DLD1 (cell line): ENCODE results near the gene EML1.
"Not testable (repeated sequence)": the region's sequence is repeated elsewhere in the genome, so short reads cannot be mapped to it uniquely, and the experiment has no call there.

Experiments
- in situ Hi-C: cut with HindIII; loops from 2 replicates; pipeline ENCODE4 v1.10.0; 2017; ENCODE audit warnings: low sequenced_read_pairs

EML1 gene

DNA sequence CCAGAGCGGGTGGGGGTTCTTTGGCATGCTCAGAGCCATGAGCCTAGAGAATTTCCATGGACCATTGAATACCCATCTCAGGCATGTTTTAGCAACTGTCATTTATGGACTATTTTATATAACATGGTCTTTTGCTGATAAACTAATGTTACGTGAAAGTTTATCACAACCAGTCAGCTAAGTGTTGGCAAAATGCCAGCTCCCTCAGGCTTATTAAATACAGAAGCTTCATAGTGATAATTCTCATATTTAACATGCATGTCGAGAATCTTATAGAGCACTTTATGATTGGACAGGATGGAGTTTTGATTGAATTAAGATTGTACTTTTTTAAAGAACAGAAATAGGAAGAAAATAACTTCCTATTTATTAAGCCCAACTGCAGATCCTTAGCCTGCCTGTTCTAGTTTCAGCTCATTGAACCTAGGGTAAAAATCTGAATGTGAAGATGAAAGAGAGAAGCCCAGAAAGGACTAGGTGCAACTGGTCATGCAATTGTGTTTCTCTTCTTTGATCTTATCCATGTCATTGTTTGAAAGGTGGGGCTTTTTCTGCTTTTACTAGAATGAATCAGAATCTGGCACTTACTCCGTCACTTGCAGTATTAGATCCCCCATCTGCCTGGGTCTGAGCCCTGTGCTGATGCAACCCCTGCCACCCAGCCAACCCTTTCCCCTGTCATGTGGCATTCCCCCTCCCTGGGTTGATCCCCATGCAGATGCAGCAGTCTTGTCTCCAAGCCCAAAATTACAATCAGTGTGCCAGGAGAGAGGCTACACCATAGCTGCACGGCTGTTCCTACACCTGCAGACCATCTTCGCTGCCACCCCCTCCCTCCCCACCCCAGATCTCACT lies 137.4 kb downstream of the EML1 start:
- in situ Hi-C loops: no loop called here

DNA sequence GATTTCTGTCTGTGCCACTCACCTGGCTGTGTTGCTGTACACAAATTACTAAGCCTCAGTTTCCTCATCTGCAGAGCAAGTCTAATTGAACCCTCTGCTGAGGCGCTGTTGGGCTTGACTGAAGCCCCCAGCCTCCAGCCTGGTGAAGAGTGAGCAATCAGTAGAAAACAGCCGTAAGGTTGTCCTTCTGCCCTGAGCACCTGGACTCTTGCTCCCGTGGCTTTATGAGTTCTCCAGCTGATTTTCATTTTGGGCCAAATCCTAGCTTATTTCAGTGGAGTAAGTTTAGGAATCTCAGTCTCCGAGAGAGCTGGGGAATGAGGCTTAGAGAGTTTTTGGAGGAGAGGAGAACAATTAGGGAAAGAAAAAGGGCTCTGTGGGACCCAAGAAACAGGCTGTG lies 138.1 kb downstream of the EML1 start:
- in situ Hi-C loops: no loop called here

DNA sequence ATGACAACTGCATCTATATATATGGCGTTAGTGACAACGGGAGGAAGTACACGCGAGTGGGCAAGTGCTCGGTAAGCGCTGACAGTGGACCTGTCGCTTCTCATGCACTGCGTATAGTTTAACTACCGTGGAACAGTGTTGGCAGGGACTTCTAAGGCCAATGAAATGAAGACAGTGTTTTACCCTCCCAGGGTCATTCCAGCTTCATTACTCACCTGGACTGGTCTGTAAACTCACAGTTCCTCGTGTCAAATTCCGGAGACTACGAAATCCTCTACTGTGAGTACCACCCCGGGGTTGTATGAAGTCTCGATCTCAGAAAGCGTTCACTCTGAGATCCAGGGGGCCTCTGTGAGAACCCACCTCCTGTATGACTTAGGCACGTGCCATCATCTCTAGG lies 142.8 kb downstream of the EML1 start:
- in situ Hi-C loops: no loop called here

DNA sequence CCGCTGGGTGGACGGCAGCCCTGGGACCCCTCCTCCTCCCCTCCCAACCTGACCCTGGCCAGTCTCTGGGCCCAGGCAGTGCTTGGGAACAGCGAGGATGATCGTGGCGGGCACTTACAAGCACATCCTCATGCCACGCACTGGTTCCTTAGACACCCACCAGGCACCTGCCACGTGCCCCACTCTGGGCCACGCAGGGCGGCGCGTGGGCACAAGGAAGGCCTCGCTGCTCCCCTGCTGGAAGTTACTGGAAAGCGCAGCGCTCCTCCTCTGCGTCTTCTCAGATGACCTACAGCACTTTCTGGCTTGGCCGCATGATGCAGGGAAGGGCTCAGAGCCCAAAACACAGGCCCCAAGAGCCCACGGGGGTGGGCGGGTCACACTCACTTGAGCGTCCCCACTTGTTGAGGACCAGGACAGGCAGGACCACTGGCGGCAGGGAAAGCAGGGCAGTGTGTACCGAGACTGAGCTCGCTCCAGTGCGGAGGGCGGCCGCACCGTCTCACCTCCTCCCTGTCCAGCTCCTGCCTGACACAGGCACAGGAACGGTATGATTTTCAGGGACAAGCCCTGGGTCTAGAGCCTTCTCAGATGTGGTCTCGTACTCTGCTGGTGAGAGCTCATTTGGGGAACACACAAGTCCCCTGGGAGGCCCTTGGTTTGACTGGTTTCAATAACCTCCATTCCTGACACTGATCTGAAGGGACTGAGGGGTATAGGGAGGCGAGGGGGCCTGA lies 143.7 kb downstream of the EML1 start:
- in situ Hi-C loops: no loop called here

DNA sequence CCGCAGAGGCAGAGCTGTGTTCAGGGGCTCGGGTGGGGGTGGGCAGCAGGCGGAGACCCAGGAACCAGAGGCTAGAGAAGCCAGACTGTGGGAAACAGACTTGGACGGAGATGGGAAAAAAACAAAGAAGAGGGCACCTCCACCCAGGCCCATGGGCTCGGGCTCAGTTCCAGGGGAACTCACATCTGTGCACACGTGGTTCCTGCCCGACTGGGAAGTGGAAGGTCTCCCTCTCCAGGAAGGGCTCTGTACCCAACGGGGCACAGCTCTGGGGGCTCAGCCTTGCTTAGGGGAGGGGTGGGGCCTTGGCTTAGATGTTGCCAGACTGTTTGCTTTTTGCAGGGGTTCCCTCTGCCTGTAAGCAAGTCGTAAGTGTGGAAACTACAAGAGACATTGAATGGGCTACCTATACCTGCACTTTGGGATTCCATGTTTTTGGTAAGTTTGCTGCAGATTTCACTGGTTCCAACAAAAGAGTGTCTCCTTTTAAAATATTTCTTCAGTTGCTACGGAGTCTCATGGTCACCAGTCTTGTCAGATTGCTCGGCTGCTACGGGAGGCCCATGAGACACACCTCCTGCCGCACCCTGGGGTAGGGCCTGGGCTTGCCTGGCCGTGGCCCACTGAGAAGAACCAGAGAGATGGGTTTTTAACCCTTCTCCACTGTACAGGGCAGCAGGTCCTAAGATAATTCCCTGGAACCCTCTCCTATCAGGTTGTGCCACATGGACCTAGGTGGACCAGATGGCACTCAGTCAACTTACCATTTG lies 144.4 kb downstream of the EML1 start:
- in situ Hi-C loops: no loop called here

DNA sequence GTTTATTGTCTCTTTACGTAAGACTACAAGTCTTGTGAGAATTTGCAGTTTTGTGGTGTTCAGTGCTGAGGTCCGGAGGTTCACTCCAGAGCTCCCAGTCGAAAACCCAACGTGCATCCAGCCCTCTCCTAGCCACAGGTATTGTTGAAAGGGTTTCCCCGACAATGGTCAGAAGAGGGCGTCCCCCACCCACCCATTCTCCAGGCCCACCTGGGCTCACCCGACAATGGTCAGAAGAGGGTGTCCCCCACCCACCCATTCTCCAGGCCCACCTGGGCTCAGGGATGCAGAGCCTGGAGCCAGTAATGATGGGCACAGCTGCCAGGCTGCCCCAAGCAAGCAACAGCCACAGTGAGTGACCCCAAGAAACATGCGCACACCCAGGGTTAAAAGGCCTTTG lies 145.2 kb downstream of the EML1 start:
- in situ Hi-C loops: no loop called here

DNA sequence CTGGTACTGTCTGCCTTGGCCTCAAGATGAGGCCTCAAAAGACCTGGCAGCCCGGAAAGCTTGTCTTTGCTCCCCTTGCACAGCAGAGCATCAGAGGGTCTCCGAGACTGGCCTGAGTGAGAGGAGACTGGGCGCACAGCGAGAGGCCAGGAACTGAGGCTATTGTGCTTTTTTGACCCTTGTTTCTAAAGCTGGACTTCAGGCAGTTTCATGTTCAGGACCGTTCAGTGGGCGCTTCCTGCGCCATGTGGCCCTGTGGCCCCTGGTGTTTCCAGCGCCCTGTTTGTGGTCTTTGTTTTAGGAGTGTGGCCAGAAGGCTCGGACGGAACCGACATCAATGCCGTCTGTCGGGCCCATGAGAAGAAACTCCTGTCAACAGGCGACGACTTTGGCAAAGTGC lies 145.7 kb downstream of the EML1 start:
- in situ Hi-C loops: no loop called here

DNA sequence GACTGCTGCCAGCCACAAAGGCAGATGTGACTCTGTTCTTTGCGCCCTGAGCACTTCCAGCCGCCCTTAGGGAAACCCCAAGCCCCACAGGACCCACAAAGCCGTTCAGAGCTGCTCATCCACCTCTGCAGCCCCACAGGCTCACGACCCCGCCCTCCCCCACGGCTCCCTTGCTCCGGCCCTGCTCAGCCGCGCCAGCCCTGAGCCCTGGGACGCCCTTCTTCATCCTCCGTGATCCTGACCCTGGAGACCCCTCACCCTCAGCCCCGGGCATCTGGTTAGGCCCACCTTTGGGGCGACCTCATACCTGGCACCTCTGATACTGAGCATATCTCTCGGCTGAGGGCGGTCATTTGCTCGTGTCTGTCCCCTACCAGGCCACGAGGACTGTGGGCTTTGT lies 146.2 kb downstream of the EML1 start:
- in situ Hi-C loops: no loop called here

DNA sequence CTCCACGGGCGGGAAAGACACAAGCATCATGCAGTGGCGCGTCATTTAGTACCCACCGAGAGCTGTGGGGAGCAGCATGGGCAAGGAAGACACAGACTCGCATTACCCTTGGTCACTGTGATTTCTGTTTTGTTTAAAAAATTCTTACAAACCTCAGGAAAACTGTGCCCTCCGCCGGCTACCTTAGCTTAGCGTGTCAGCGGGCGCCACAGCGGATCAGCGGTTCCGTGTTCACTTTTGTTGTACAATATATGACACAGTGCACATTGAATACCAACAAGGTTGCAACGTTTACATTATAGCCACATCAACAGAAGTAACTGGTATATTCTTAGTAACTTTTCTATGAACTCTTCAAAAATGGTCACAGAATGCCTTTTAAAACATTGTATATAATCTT lies 146.9 kb downstream of the EML1 start:
- in situ Hi-C loops: no loop called here

DNA sequence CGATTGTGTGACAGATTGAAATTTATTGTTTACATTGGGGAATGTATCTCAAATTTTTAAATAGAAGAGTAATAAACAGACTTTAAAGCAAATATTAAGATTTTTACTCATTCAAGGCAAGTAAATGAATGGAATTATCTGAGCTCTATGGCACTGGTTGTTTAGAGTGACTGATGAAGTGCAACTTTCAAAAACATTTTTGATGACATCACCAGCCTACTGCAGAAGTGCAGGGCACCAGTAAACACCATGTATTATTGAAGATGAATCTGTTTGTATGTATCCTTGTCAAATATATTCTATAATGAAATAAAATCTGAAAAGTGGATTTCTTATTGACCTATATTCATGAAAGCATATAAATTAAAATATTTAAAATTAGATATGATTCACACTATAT lies 148.0 kb downstream of the EML1 start:
- in situ Hi-C loops: no loop called here

DNA sequence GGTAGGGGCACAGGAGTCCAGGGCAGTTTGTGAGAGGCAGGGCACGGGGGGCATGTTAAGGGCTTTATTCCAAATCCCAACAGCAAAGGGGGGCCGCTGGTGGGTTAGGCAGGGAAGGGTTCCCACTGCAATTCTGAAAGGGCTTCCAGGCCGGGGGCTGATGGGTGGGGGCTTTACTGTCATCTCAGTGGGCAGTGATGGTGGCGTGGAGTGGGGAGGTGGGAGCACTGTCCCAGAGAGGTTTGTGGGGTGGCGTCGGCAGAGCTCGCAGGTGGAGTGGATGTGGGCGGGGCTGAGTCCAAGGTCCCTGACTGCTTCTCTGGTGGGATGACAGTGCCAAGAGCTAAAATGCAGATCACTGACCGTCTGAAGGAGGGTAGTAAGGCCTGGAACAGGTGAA lies 150.4 kb downstream of the EML1 start:
- in situ Hi-C loops: no loop called here

DNA sequence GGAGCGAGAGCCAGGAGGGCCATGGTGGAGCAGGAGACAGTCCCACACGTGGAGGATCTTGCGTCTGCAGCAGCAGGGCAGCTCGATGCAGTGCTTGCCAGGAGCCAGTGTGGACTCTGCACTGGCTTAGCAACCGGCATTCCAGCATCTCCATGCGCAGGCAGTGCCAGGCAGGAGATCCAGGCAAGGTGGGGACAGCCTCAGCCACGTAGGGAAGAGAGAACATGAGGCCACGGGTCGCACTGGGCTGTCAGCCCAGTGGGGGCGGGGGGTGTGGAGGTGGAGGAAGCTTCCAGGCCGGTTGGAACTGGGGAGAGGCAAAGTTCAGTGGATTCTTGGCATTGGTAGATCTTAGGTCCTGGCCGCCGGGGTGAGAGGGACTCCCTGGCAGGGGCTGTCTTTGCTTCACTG lies 151.0 kb downstream of the EML1 start:
- in situ Hi-C loops: no loop called here

DNA sequence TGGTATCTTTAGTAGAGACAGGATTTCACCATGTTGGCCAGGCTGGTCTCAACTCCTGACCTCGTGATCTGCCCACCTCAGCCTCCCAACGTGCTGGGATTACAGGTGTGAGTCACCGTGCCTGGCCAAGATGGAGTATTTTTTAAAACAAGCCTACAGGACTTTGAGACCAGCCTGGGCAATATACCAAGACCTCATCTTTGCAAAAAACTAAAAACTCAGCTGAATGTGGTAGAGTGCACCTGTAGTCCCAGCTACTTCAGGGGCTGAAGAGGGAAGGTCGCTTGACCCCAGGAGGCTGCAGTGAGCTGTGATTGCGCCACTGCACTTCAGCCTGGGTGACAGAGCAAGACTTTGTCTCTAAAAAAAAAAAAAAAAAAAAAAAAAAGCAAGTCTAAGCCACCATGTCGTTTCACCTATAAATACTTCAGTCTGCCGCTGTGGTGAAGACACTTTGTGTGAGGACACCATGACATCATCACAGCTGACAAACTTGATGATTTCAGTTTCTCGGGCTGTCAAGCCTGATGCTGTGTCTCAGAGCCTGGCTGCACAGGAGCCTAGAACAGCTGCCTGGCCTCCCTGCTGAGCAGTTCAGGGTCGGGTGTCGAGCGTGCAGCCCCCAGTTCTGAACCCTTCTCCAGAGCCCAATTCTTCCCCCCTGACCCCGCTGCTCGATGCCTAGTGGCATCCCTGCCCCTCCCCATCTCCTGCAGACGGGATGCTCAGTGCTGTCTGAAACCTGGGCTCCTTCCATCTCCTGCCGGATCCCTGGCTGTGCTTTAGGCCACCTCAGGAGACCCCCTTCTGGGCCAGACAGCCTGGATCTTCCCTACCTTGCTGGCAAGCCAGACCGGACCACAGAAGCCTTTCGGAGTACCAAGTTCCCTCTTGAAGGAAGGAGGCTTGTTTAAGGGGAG lies 152.8 kb downstream of the EML1 start:
- in situ Hi-C loops: no loop called here

DNA sequence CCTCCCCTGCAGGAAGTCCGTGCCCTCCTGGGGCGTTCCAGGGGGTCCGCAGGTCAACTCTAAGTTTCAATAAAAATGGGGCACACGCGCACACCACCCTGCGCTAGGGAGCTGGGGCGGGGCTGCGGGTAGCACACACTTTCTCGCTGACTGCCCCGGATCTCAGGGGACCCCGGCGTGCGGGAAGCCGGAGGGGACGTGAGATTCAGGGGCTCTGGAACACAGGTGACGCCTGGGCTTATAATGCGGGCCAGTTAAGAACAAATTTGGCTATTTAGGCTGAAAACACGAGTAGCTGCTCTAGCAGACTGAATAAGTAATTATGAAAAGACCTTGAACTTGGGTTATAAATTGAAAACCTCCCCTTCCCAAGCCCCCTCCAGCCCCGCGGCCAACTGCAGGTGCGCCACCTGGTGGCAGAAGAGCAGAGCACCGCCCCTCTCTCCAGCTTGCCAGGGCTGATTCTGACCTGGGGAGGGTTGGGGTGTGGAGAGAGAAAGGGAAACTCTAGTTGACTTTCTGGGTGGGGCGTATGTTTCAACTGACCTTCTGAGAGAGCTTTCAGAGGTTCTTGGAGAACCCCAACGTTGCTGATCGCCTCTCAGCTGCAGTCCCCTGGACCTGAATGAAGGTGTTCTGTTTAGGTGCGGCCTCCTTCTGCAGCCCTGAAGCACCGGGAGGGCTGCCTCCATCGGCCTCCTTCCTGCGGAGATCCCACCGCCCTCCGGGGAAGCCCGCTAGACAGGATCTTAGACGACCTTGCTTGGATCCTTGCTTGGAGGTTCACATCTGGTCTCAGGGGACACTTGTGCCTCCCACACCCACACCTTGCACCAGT lies 153.7 kb downstream of the EML1 start:
- in situ Hi-C loops: no loop called here

DNA sequence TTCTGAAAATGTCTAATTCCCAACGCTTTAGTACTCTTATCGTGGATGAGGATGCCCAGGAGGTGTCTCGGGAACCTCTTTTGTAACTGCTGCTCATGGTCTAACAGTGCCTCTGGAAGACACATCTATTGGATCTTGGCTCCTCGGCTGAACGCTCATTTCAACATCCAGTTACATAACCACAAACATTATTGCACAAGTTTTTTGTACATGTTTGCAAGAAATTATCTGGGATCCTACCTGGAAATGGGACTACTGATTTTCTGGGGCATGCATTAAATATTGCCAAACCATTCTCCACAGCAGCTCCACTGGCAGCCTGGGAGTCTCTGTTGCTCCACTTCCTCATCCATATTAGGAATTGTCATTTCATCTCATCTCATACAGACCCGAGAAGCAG lies 154.5 kb downstream of the EML1 start:
- in situ Hi-C loops: no loop called here

DNA sequence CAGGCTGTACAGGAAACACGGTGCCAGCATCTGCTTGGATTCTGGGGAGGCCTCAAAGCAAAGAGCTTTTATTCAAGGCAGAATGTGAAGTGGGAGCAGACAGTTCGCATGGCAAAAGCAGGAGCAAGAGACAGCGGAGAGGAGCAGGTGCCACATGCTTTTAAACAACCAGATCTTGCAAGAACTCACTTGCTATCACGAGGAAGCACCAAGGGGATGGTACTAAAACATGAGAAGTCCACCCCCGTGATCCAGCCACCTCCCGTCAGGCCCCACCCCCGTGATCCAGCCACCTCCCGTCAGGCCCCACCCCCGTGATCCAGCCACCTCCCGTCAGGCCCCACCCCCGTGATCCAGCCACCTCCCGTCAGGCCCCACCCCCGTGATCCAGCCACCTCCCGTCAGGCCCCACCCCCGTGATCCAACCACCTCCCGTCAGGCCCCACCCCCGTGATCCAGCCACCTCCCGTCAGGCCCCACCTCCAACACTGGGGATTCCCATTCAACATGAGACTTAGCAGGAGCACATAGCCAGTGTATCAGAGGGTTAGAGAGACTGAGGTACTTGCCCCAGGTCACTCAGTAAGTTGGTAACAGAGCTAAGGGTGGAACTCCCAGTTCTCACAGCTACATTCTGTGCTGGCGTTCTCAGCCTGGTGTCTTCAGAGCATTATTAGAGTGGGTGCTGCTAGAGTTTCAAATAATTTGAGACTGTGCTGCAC lies 156.0 kb downstream of the EML1 start:
- in situ Hi-C loops: not testable (repeated sequence)

DNA sequence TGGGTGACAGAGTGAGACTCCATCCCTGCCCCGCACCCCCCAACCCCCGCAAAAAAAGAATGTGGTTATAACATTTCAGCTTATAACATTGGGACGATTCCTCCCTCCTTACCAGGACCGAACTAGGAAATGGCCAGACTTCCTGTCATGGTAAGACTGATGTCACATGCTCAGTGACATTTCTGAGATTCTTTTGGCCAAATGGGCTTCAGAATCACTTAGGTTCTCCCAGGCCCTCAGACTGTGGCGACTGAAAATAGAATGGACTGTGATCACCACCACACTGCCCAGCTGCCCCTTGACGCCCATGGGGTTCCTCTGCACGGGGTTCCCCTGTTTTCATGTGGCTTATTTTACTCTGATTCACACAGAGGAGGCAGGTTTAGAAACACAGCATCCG lies 157.0 kb downstream of the EML1 start:
- in situ Hi-C loops: no loop called here

DNA sequence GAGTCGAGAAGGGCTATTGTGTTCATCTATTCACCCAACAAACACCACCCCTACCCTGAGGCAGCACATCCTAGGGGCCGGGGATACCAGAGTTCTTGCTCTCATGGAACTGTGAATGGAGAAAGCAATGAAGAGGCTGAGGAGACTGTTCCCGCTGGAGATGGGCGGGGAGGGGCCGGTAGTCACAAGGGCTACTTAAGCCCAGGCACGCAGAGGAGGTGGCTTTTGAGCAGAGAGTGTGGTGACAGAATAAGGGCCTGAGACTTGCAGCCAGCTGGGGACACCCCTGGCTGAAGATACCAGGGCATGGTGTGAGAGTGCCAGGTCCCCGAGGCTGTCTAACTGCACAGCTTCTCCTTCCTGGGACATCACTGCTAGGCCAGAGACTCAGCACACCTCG lies 157.9 kb downstream of the EML1 start:
- in situ Hi-C loops: no loop called here

DNA sequence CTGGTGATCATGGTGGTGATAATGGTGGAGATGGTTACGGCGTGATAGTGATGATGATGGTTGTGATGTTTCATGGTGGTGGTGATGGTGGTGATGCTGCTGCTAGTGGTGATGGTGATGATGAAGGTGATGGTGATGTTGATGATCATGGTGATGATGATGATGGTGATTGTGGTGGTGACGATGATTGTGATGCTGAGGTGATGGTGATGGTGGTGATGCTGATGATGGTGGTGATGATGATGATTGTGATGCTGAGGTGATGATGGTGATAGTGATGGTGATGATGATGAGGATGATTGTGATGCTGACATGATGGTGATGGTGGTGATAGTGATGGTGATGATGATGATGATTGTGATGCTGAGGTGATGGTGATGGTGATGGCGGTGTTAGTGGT lies 158.8 kb downstream of the EML1 start:
- in situ Hi-C loops: no loop called here
